ENCODE measurements around the gene MEF2B.

GRCh38 chr19:19147344-19147743, 22.7 kb downstream of the MEF2B start:
- TF ChIP-seq CTCF (IDR thresholded peaks at IDR 0.05) (no peak), SIN3A (IDR thresholded peaks at IDR 0.05; ENCODE audit: borderline replicate concordance, insufficient read depth, low read depth, low read length) (no peak)

Measured in Panc1 (cell line).